Uterus (tissue), 2 donors: ENCODE results near the gene SHISA4.

Experiments
- POLR2A ChIP-seq, 2 donors: fragments of 450-650 bp; IDR thresholded peaks; one replicate each; pipeline ENCODE4 v1.6.1; 2016; ENCODE audit warnings: antibody characterized with exemption in 2 of 2, mild to moderate bottlenecking in 1 of 2, moderate library complexity in 1 of 2
- TF ChIP-seq, protein P1 (sequence below), 4 experiments: fragments of 200-600 bp in 2 of 4; fragments of 450-650 bp in 2 of 4; sonication (generic) in 2 of 4; IDR thresholded peaks; one replicate each; pipeline ENCODE4 v1.5.1; 2016 to 2019; ENCODE audit warnings: antibody characterized with exemption in 4 of 4, mild to moderate bottlenecking in 2 of 4, moderate library complexity in 1 of 4

DNA sequence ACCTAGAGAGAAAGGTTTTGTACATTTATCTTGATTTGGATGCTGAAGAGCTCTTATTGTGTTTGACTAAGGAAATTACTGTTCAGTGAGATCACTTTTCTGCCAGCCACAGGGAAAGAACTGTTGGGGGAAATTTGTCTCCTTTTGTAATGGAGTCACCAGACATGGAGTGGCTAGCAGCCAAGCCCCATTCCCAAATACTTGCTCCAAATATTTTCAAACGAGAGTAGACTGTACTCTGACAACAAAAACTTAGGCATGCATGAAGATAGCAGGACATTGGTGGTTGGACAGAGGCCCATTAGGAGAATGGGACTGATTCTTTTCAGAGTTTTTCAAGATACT lies 38.7 kb upstream of the SHISA4 start:
- TF ChIP-seq, protein P1, sequence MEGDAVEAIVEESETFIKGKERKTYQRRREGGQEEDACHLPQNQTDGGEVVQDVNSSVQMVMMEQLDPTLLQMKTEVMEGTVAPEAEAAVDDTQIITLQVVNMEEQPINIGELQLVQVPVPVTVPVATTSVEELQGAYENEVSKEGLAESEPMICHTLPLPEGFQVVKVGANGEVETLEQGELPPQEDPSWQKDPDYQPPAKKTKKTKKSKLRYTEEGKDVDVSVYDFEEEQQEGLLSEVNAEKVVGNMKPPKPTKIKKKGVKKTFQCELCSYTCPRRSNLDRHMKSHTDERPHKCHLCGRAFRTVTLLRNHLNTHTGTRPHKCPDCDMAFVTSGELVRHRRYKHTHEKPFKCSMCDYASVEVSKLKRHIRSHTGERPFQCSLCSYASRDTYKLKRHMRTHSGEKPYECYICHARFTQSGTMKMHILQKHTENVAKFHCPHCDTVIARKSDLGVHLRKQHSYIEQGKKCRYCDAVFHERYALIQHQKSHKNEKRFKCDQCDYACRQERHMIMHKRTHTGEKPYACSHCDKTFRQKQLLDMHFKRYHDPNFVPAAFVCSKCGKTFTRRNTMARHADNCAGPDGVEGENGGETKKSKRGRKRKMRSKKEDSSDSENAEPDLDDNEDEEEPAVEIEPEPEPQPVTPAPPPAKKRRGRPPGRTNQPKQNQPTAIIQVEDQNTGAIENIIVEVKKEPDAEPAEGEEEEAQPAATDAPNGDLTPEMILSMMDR (IDR thresholded peaks at IDR 0.05), result no peak
- no peak for TF ChIP-seq POLR2A (IDR thresholded peaks at IDR 0.05)
